Stimulated activated naive CD8-positive, alpha-beta T cell treated with anti-CD3 and anti-CD28 coated beads, Interleukin-15, amount 100 ng/mL, for 72 hours (primary cell): ENCODE data around the gene CD99.
"Not testable (repeated sequence)": the region's sequence is repeated elsewhere in the genome, so short reads cannot be mapped to it uniquely, and the experiment has no call there.

Experiments used
- ATAC-seq: fragments of 150-1000 bp; cut with Tn5 transposase; 2 replicates; pipeline ENCODE4 v1.10.0; 2021; ENCODE audit warnings: mild to moderate bottlenecking, moderate library complexity
- DNase-seq, 2 donors: peaks; one replicate each; pipeline ENCODE4 v3.0.0; 2021 to 2022
- H3K27ac Mint-ChIP-seq, 2 donors: one replicate each; pipeline ENCODE4 v1.8.0; 2022; ENCODE audit warnings: mild to moderate bottlenecking in 2 of 2, mixed read lengths in 2 of 2, moderate library complexity in 2 of 2
- H3K27me3 Mint-ChIP-seq: one replicate; pipeline ENCODE4 v1.8.0; 2022; ENCODE audit warnings: mixed read lengths
- H3K4me1 Mint-ChIP-seq: one replicate; pipeline ENCODE4 v1.8.0; 2022; ENCODE audit warnings: mild to moderate bottlenecking, mixed read lengths
- H3K4me3 Mint-ChIP-seq, 2 donors: one replicate each; pipeline ENCODE4 v1.8.0; 2022; ENCODE audit warnings: mild to moderate bottlenecking in 2 of 2, mixed read lengths in 2 of 2, moderate library complexity in 1 of 2
- H3K9me3 Mint-ChIP-seq, 2 donors: one replicate each; pipeline ENCODE4 v1.8.0; 2022; ENCODE audit warnings: mixed read lengths in 2 of 2

The CD99 gene

GRCh38 chrX:2723286-2723879 lies 32.3 kb downstream of the CD99 start:
- Mint-ChIP-seq H3K4me3 (no peak overlapping the region), H3K27me3 (no peaks in the 10 kb centered on the region), H3K27ac (peak overlapping the region in 1 of 2 donors; percentile 10), H3K9me3 (no peaks in the 10 kb centered on the region), H3K4me1 (no peaks in the 10 kb centered on the region)
- DNase-seq (no peak), ATAC-seq (no peak)

DNA sequence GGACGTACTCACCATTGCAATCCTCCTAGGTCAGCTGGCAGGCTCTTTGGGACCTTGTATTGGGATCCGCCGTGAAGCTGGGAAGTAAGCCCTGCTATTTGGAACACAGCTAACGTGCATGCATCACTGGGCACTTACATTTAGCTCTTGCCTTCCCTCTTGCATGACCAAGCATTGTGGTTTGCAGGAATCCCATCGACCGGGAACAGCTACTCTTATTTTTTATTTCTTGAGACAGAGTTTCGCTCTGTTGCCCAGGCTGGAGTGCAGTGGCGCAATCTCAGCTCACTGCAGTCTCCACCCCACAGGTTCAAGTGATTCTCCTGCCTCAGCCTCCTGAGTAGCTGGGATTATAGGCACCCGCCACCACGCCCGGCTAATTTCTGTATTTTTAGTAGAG lies 36.2 kb downstream of the CD99 start:
- H3K4me1 Mint-ChIP-seq, ATAC-seq, H3K9me3 Mint-ChIP-seq, DNase-seq, H3K27me3 Mint-ChIP-seq, H3K4me3 Mint-ChIP-seq, H3K27ac Mint-ChIP-seq: not testable (repeated sequence)

DNA sequence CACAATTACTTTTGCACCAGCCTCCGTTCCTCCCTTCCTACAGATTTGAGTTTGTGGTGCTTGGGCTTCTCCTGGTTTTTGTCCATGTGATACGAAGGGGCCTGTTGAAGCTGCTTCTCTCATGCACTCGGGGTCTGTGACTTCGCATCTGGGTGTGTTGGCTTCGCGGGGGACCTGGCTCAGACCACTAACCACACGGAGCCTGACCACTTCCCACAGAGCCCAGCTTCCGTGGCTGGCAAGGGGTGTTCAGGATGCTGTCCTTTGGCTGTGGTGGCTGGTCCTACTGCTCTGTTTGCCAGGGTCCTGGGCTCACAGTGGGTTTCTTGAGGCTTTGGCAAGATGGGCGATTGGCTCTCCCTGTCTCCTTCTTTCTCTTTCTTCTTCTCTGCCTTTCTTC lies 41.0 kb downstream of the CD99 start:
- no peak for DNase-seq
- Mint-ChIP-seq H3K4me1 (peaks cover 13% of the 10 kb centered on the region), H3K27me3 (no peaks in the 10 kb centered on the region), H3K27ac (no peak overlapping the region), H3K9me3 (peaks cover 0 to 6% of the 10 kb centered on the region in 2 donors), H3K4me3 (no peak overlapping the region)
- ATAC-seq, result no peak

DNA sequence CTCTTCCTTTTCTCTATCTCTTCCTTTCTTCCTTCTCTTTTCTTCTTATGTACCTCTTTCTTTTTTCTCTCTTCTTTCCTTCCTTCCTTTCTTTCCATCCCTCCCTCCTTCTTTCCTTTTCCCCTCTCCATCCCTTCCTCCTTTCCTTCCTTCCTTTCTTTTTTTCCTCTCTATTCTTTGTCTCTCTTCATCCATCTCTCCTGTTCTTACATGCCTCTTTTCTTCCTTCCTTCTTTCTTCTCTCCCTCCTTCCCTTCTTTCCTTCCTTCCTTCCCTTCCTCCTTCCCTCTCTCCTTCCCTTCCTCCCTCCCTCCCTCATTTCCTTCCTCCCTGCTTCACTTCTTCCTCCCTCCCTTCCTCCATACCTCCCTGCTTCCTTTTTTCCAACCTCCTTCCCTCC lies 41.6 kb downstream of the CD99 start:
- no peak overlapping the region for H3K4me3 Mint-ChIP-seq
- peaks cover 13% of the 10 kb centered on the region for H3K4me1 Mint-ChIP-seq
- ATAC-seq (no peak), DNase-seq (no peak)
- peaks cover 0 to 6% of the 10 kb centered on the region in 2 donors for H3K9me3 Mint-ChIP-seq
- H3K27ac Mint-ChIP-seq, result peak overlapping the region; percentile 2 to 63
- H3K27me3 Mint-ChIP-seq, result no peaks in the 10 kb centered on the region

DNA sequence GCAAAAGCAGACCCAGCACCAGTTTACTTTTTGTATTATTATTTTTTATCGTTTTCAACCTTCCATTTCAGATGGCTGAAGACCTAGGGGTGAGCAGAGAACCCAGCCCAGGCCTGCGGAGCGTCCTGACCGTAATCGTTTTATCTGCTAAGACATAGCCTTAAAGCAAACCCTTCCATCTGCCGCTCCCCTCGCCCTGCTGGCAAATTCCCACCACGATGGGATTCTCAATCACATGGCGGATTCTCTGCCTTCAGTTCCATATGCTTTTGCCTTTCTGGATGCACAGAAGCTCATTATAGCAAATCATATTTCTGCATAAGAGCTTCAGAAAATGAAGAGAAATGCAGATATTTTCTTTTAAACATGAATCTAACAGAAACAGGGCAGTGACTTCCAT lies 42.2 kb downstream of the CD99 start:
- Mint-ChIP-seq H3K4me1 (peaks cover 13% of the 10 kb centered on the region), H3K9me3 (peaks cover 0 to 6% of the 10 kb centered on the region in 2 donors), H3K27me3 (no peaks in the 10 kb centered on the region), H3K4me3 (no peak overlapping the region), H3K27ac (peak overlapping the region in 1 of 2 donors; percentile 63)
- DNase-seq (no peak), ATAC-seq (no peak)

- H3K4me1 Mint-ChIP-seq, result peaks cover 13% of the 10 kb centered on the region
- no peaks in the 10 kb centered on the region for H3K27me3 Mint-ChIP-seq
- H3K9me3 Mint-ChIP-seq, result peaks cover 0 to 6% of the 10 kb centered on the region in 2 donors
- no peak overlapping the region for H3K27ac Mint-ChIP-seq
- DNase-seq (no peak), ATAC-seq (no peak)
- no peak overlapping the region for H3K4me3 Mint-ChIP-seq
Measured at GRCh38 chrX:2735270-2735669, 44.2 kb downstream of the CD99 start.

- Mint-ChIP-seq H3K27ac (peak overlapping the region; percentile 47 to 78), H3K9me3 (no peaks in the 10 kb centered on the region), H3K4me3 (no peak overlapping the region), H3K27me3 (no peaks in the 10 kb centered on the region), H3K4me1 (peaks cover 3% of the 10 kb centered on the region)
- DNase-seq (no peak), ATAC-seq (no peak)
Measured at GRCh38 chrX:2740672-2741071, 49.6 kb downstream of the CD99 start.

- Mint-ChIP-seq H3K4me3 (no peak overlapping the region), H3K9me3 (no peaks in the 10 kb centered on the region), H3K27me3 (no peaks in the 10 kb centered on the region), H3K27ac (no peak overlapping the region), H3K4me1 (no peaks in the 10 kb centered on the region)
- no peak for ATAC-seq
- no peak for DNase-seq
Measured at GRCh38 chrX:2741386-2741785, 50.3 kb downstream of the CD99 start.

- not testable (repeated sequence) for DNase-seq, H3K4me3 Mint-ChIP-seq, H3K27ac Mint-ChIP-seq
Measured at GRCh38 chrX:2746250-2746649, 55.2 kb downstream of the CD99 start.

DNA sequence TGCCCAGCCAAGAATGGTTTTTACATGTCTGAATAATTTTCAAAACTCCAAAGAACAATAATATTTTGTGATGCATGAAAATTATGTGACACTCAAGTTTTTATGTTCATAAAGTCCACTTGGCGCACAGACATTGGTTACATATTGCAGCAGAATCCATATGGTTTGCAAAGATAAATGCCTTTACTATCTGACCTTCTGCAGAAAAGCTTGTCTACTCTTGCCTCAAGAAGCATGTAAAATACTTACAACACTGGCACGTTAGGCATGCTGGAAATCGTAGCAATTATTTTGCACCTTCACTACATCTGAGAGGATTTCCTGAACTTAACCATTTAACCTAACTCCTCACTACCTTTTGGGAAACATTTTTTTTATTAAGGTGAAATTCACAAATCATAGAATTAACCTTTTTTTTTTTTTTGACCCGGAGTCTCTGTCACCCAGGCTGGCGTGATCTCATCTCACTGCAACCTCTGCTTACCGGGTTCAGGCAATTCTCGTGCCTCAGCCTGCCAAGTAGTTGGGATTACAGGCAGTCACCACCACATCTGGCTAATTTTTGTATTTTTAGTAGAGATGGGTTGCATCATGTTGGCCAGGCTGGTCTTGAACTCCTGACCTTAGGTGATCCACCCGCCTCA lies 57.2 kb downstream of the CD99 start:
- ATAC-seq, result no peak
- H3K4me3 Mint-ChIP-seq, result no peak overlapping the region
- no peak for DNase-seq
- no peak overlapping the region for H3K27ac Mint-ChIP-seq
- no peaks in the 10 kb centered on the region for H3K27me3 Mint-ChIP-seq
- no peaks in the 10 kb centered on the region for H3K4me1 Mint-ChIP-seq
- H3K9me3 Mint-ChIP-seq, result no peaks in the 10 kb centered on the region

More at GRCh38 chrX:2746250-2746649, 55.2 kb downstream of the CD99 start:
- H3K4me1 Mint-ChIP-seq, H3K27me3 Mint-ChIP-seq, H3K9me3 Mint-ChIP-seq, ATAC-seq: not testable (repeated sequence)

DNA sequence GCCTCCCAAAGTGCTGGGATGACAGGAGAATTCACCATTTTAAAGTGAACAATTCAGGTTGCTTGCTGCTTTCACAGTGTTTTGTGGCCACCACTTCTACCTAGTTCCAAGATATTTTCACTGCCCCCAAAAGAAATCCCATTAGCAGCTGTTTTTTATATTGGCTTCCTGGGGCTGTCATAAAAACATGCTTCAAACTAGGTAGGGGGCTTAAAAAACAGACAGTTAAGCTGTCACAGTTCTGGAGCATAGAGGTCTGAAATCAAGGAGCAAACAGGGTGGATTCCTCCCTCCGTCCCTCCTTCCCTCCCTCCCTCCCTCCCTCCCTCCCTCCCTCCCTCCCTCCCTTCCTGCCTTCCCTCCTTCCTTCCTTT lies 57.7 kb downstream of the CD99 start:
- Mint-ChIP-seq H3K27me3 (no peaks in the 10 kb centered on the region), H3K9me3 (no peaks in the 10 kb centered on the region), H3K27ac (no peak overlapping the region), H3K4me1 (no peaks in the 10 kb centered on the region), H3K4me3 (no peak overlapping the region)
- no peak for DNase-seq
- no peak for ATAC-seq

GRCh38 chrX:2751291-2751690 lies 60.2 kb downstream of the CD99 start:
- ATAC-seq, result no peak
- H3K4me3 Mint-ChIP-seq, result no peak overlapping the region
- no peaks in the 10 kb centered on the region for H3K27me3 Mint-ChIP-seq
- H3K9me3 Mint-ChIP-seq, result no peaks in the 10 kb centered on the region
- DNase-seq, result no peak
- H3K27ac Mint-ChIP-seq, result no peak overlapping the region
- H3K4me1 Mint-ChIP-seq, result peaks cover under 1% of the 10 kb centered on the region

GRCh38 chrX:2751874-2752300 lies 60.8 kb downstream of the CD99 start, which contains the start of gene XG:
Gene XG (plus strand): TSS chrX:2752040. CDS start chrX:2752275, 235 bp downstream.
- not testable (repeated sequence) for H3K4me1 Mint-ChIP-seq, H3K4me3 Mint-ChIP-seq, H3K27me3 Mint-ChIP-seq, ATAC-seq, H3K9me3 Mint-ChIP-seq, DNase-seq, H3K27ac Mint-ChIP-seq

DNA sequence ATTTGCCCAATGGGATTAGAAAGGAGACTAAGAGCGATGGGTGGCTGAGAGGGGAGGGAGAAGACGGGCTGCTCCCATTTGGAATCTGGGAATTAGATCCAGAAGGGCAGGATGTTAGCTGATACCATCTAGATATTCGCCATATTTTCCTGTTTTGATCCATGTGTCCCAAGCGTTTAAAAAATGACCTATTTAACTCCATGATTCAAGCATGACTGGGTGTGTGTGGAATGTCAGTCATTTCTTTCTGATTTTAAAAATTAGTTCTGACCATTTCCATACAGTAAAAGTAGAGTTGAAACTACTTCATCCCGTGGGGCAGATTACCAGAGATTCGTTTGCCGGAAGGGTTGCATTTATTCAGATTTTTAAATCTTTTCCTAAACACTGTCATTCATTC lies 61.3 kb downstream of the CD99 start:
- peaks cover 12% of the 10 kb centered on the region for H3K4me1 Mint-ChIP-seq
- not testable (repeated sequence) for DNase-seq, H3K9me3 Mint-ChIP-seq, H3K27me3 Mint-ChIP-seq, H3K27ac Mint-ChIP-seq, ATAC-seq, H3K4me3 Mint-ChIP-seq

DNA sequence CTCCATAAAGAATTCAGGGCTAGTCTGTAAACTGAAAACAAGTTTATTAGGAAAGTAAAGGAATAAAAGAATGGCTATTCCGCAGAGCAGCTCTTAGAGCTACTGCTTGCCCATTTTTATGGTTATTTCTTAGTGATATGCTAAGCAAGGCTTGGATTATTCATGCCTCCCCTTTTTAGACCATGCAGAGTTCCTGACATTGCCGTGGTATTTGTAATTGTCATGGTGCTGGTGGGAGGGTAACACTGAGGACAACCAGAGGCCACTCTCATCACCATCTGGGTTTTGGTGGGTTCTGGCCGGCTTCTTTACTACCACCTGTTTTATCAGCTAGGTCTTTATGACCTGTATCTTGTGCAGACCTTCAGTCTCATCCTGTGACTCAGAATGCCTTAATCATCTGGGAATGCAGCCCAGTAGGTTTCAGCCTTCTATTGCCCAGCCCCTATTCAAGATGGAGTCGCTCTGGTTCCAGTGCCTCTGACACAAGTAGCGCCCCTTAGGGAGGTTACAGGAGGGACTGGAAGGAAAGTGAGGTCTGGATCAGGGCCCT lies 64.1 kb downstream of the CD99 start:
- H3K4me3 Mint-ChIP-seq, DNase-seq, H3K9me3 Mint-ChIP-seq, H3K27me3 Mint-ChIP-seq, ATAC-seq, H3K27ac Mint-ChIP-seq: not testable (repeated sequence)
- H3K4me1 Mint-ChIP-seq, result peaks cover 12% of the 10 kb centered on the region

DNA sequence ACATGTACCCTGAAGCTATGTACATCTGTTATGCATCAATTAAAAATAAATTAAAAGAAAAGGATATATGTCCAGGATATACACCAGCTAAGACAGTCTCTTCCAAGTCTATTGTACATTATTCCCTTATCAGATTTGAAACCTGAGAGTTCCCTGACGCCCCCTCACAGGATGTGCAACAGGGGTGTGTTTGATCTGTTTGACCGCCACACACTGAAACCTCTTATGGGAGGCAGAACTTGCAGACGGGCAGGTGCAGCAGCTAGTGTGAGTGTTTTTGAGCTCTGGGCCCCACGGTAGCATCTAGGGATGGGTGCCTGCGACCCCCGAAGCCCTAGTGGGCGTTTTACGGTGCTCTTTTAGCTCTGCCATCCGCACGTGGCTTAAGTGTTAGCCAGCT lies 65.5 kb downstream of the CD99 start:
- Mint-ChIP-seq H3K9me3 (no peaks in the 10 kb centered on the region), H3K4me3 (no peak overlapping the region), H3K27ac (no peak overlapping the region), H3K4me1 (peaks cover 12% of the 10 kb centered on the region), H3K27me3 (peaks cover 9% of the 10 kb centered on the region)
- no peak for DNase-seq
- no peak for ATAC-seq
